HCT116 (cell line): ENCODE data around the gene MTURN. TPM values are rescaled to one million over a fixed set of nuclear protein-coding genes. Genes with fewer than 3 reads are reported as not detected.

Experiments
- ATAC-seq: fragments of 200-7000 bp; cut with Tn5 transposase; 2 replicates; pipeline ENCODE4 v1.9.1; 2020; ENCODE audit warnings: mild to moderate bottlenecking, moderate library complexity
- BruUV-seq: library from RNA; stranded (reverse); fragments of 400-500 nt; replicated peaks from 2 replicates; lab custom pipeline; 2021; lab: Mats Ljungman, UMichigan
- CTCF ChIA-PET: fragments of 300-600 bp; sonication (Branson Sonifier 250); formaldehyde crosslinking; loops from one replicate; lab custom pipeline; 2021; ENCODE audit warnings: antibody characterized with exemption; lab: Charles Lee
- POLR2A ChIA-PET: fragments of 300-600, 350-600 bp; sonication (Branson Sonifier 250); formaldehyde crosslinking; loops from one replicate; lab custom pipeline; 2021; ENCODE audit warnings: antibody characterized with exemption; lab: Charles Lee
- RAD21 ChIA-PET, 2 experiments: fragments of 300-600 bp; sonication (Branson Sonifier 250); formaldehyde crosslinking; loops; one replicate each; lab custom pipeline; 2023; ENCODE audit warnings: low total read pairs in 2 of 2; ENCODE audit not compliant: uncharacterized antibody in 2 of 2, unreplicated experiment in 2 of 2, low non-redundant PET in 1 of 2; lab: Charles Lee
- DNase-seq: peaks from one replicate; pipeline ENCODE4 v3.0.0-alpha.2; 2010; ENCODE audit warnings: low read depth, low spot score
- H2AFZ ChIP-seq: fragments of 200-600 bp; shearing (Covaris generic), sonication (generic); 2 replicates; pipeline ENCODE4 v1.6.1; 2017; ENCODE audit warnings: low read depth, mixed run types, mixed read lengths, antibody characterized with exemption, low read length; ENCODE audit not compliant: poor library complexity, severe bottlenecking
- H3K27ac ChIP-seq: 2 replicates; pipeline ENCODE4 v1.5.1; 2012; ENCODE audit warnings: low read depth, low read length
- H3K27me3 ChIP-seq: fragments of 200-600 bp; sonication (generic); 2 replicates; pipeline ENCODE4 v1.6.1; 2016; ENCODE audit warnings: mixed run types, low read length, mixed read lengths; ENCODE audit not compliant: insufficient read depth
- H3K36me3 ChIP-seq, 2 experiments: fragments of 200-500 bp in 1 of 2; fragments of 200-600 bp in 1 of 2; sonication (Bioruptor generic) in 1 of 2; sonication (generic) in 1 of 2; 2 replicates each; pipeline versions ENCODE4 v1.5.1 to v1.6.1; 2014 to 2016; ENCODE audit warnings: low read length in 2 of 2, inconsistent platforms in 1 of 2, mixed read lengths in 1 of 2, mixed run types in 1 of 2; ENCODE audit not compliant: insufficient read depth in 2 of 2, control insufficient read depth in 1 of 2
- H3K4me1 ChIP-seq, 2 experiments: fragments of 200-600 bp in 1 of 2; sonication (generic) in 1 of 2; 2 replicates each; pipeline versions ENCODE4 v1.5.1 to v1.6.1; 2012 to 2017; ENCODE audit warnings: low read length in 2 of 2, inconsistent platforms in 1 of 2, mild to moderate bottlenecking in 1 of 2, mixed read lengths in 1 of 2, mixed run types in 1 of 2, moderate library complexity in 1 of 2; ENCODE audit not compliant: insufficient read depth in 2 of 2, control insufficient read depth in 1 of 2
- H3K4me2 ChIP-seq: fragments of 200-600 bp; sonication (generic); 2 replicates; pipeline ENCODE4 v1.6.1; 2017; ENCODE audit warnings: mixed run types, low read length, mixed read lengths
- H3K4me3 ChIP-seq, 2 experiments: fragments of 200-600 bp in 1 of 2; sonication (generic) in 1 of 2; replicated peaks in 1 of 2; 2 replicates each; pipeline ENCODE4 v1.5.1; 2011 to 2016; ENCODE audit warnings: low read length in 2 of 2, control low read depth in 1 of 2, low read depth in 1 of 2, mild to moderate bottlenecking in 1 of 2, mixed read lengths in 1 of 2, mixed run types in 1 of 2
- H3K79me2 ChIP-seq: fragments of 200-600 bp; sonication (generic); 2 replicates; pipeline ENCODE4 v1.6.1; 2017; ENCODE audit warnings: mild to moderate bottlenecking, mixed run types, low read length, moderate library complexity, mixed read lengths; ENCODE audit not compliant: insufficient read depth
- H3K9ac ChIP-seq: fragments of 200-600 bp; sonication (generic); 2 replicates; pipeline ENCODE4 v1.6.1; 2016; ENCODE audit warnings: low read length, mixed read lengths
- H3K9me2 ChIP-seq: fragments of 200-600 bp; sonication (generic), shearing (Covaris generic); 2 replicates; pipeline ENCODE4 v1.6.1; 2017; ENCODE audit warnings: mixed run types, mild to moderate bottlenecking, moderate library complexity; ENCODE audit not compliant: insufficient read depth
- H3K9me3 ChIP-seq, 2 experiments: fragments of 200-500 bp in 1 of 2; fragments of 200-600 bp in 1 of 2; sonication (Bioruptor generic) in 1 of 2; sonication (generic) in 1 of 2; 2 replicates each; pipeline ENCODE4 v1.6.1; 2014 to 2017; ENCODE audit warnings: low read length in 2 of 2, mixed read lengths in 2 of 2, inconsistent platforms in 1 of 2, low read depth in 1 of 2, mild to moderate bottlenecking in 1 of 2, mixed run types in 1 of 2, moderate library complexity in 1 of 2; ENCODE audit not compliant: control insufficient read depth in 1 of 2, insufficient read depth in 1 of 2
- H4K20me1 ChIP-seq: fragments of 200-600 bp; sonication (generic), shearing (Covaris generic); 2 replicates; pipeline ENCODE4 v1.6.1; 2017; ENCODE audit warnings: mixed run types, mild to moderate bottlenecking, moderate library complexity; ENCODE audit not compliant: insufficient read depth
- CBX3 ChIP-seq: IDR thresholded peaks from 2 replicates; pipeline ENCODE4 v1.6.1; 2012; ENCODE audit warnings: low read depth
- CEBPB ChIP-seq: IDR thresholded peaks from 2 replicates; pipeline ENCODE4 v1.6.1; 2012; ENCODE audit warnings: low read depth
- MAX ChIP-seq: IDR thresholded peaks from 2 replicates; pipeline ENCODE4 v1.6.1; 2012
- POLR2A ChIP-seq: IDR thresholded peaks from 2 replicates; pipeline ENCODE4 v1.7.0; 2011; ENCODE audit warnings: borderline replicate concordance; ENCODE audit not compliant: insufficient read depth, insufficient read length; ENCODE audit errors: extremely low read depth
- POLR2AphosphoS5 ChIP-seq: IDR thresholded peaks from 2 replicates; pipeline ENCODE4 v1.6.1; 2011; ENCODE audit warnings: mild to moderate bottlenecking, low read depth, low read length, moderate library complexity
- RAD21 ChIP-seq: IDR thresholded peaks from 2 replicates; pipeline ENCODE4 v1.6.1; 2012; ENCODE audit warnings: low read depth, mild to moderate bottlenecking
- ZFX ChIP-seq: fragments of 450-650 bp; IDR thresholded peaks from 2 replicates; pipeline ENCODE4 v1.6.1; 2017
- ZNF274 ChIP-seq: fragments of 200-500 bp; sonication (Bioruptor generic); IDR thresholded peaks from 2 replicates; pipeline ENCODE4 v1.6.1; 2014; ENCODE audit warnings: mild to moderate bottlenecking, low read depth, low read length, inconsistent platforms
- intact Hi-C: fragments of 100-400 bp; cut with micrococcal nuclease; formaldehyde crosslinking; loops from 2 replicates; pipeline ENCODE4 v1.10.0; 2022
- total RNA-seq: library from RNA; stranded (reverse); gene quantifications from one replicate; pipeline ENCODE4 v1.2.1, GENCODE V29; 2021; ENCODE audit not compliant: unreplicated experiment
- TF ChIP-seq, protein P1 (sequence below): IDR thresholded peaks from 2 replicates; pipeline ENCODE4 v1.6.1; 2011; ENCODE audit warnings: mild to moderate bottlenecking, low read length, moderate library complexity; ENCODE audit not compliant: insufficient replicate concordance; ENCODE audit errors: extremely low read depth
- TF ChIP-seq, protein P2 (sequence below): IDR thresholded peaks from 2 replicates; pipeline ENCODE4 v1.6.1; 2012; ENCODE audit warnings: low read depth

MTURN gene
- total RNA-seq, 1 experiment from 2014 or later: 7.5 TPM

DNA sequence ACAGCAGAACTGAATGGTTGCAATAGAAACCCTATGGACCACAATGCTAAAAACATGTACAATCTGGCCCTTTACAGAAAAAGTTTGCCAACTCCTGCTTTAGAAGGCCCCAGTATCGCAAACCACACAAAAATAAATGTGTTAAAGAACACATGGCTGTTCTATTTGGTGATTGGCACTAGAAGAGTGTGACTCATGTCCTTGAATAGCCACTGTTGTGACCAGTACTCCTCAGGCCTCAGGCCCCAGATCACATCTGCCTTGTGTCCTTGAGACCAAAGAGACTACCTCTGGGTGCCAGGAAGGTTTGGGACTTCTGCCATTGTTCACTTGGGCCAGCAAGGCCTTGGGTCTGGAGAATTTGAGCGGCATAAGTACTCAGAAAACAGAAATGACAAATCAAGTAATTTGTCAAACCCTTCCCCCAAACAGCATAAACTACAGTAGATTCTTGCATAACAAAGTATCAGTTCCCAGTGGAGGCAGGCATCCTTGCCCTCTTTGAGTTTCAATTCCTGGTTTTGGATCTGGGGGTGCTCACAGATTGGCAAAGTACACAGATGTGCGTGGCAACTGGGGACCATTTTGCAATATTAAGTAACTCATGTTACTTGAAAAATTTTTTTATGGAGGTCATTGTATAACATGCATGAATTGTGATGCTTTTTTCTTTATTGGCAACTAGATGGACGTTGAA is 50.2 kb downstream of the MTURN start:
- intact Hi-C loops: no loop called here
- CTCF ChIA-PET: no interaction called here
- Histone ChIP-seq H3K4me2 (no peak overlapping the region), H3K9ac (no peak overlapping the region), H3K9me3 (no peaks in the 10 kb centered on the region), H3K79me2 (no peaks in the 10 kb centered on the region), H3K4me1 (no peaks in the 10 kb centered on the region), H3K36me3 (no peaks in the 10 kb centered on the region), H2AFZ (no peak overlapping the region), H3K4me3 (no peak overlapping the region), H4K20me1 (no peaks in the 10 kb centered on the region), H3K9me2 (no peaks in the 10 kb centered on the region), H3K27me3 (no peaks in the 10 kb centered on the region), H3K27ac (no peak overlapping the region)
- BruUV-seq: no TSS peak
- RAD21 ChIA-PET: no interaction called here
- TF ChIP-seq RAD21 (no peak), ZFX (no peak), POLR2A (no peak), CEBPB (no peak), ZNF274 (no peak), MAX (no peak), POLR2AphosphoS5 (no peak), CBX3 (no peak)
- TF ChIP-seq, protein P1, sequence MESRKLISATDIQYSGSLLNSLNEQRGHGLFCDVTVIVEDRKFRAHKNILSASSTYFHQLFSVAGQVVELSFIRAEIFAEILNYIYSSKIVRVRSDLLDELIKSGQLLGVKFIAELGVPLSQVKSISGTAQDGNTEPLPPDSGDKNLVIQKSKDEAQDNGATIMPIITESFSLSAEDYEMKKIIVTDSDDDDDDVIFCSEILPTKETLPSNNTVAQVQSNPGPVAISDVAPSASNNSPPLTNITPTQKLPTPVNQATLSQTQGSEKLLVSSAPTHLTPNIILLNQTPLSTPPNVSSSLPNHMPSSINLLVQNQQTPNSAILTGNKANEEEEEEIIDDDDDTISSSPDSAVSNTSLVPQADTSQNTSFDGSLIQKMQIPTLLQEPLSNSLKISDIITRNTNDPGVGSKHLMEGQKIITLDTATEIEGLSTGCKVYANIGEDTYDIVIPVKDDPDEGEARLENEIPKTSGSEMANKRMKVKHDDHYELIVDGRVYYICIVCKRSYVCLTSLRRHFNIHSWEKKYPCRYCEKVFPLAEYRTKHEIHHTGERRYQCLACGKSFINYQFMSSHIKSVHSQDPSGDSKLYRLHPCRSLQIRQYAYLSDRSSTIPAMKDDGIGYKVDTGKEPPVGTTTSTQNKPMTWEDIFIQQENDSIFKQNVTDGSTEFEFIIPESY: no peak
- TF ChIP-seq, protein P2, sequence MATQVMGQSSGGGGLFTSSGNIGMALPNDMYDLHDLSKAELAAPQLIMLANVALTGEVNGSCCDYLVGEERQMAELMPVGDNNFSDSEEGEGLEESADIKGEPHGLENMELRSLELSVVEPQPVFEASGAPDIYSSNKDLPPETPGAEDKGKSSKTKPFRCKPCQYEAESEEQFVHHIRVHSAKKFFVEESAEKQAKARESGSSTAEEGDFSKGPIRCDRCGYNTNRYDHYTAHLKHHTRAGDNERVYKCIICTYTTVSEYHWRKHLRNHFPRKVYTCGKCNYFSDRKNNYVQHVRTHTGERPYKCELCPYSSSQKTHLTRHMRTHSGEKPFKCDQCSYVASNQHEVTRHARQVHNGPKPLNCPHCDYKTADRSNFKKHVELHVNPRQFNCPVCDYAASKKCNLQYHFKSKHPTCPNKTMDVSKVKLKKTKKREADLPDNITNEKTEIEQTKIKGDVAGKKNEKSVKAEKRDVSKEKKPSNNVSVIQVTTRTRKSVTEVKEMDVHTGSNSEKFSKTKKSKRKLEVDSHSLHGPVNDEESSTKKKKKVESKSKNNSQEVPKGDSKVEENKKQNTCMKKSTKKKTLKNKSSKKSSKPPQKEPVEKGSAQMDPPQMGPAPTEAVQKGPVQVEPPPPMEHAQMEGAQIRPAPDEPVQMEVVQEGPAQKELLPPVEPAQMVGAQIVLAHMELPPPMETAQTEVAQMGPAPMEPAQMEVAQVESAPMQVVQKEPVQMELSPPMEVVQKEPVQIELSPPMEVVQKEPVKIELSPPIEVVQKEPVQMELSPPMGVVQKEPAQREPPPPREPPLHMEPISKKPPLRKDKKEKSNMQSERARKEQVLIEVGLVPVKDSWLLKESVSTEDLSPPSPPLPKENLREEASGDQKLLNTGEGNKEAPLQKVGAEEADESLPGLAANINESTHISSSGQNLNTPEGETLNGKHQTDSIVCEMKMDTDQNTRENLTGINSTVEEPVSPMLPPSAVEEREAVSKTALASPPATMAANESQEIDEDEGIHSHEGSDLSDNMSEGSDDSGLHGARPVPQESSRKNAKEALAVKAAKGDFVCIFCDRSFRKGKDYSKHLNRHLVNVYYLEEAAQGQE: no peak
- no peak for DNase-seq
- POLR2A ChIA-PET: no interaction called here
- no peak for ATAC-seq
